ENCODE results near the gene RGS8. TPM values are rescaled to one million over a fixed set of nuclear protein-coding genes. Genes with fewer than 3 reads are reported as not detected.

RGS8 gene
- total and polyA plus RNA-seq, 11 donors, result 0.05 to 0.23 (median 0.11) TPM; not detected in 8

GRCh38 chr1:182680408-182680807 is 4.0 kb downstream of the RGS8 start:
- DNase-seq (no peak), ATAC-seq (no peak)
- H3K9me3 ChIP-seq, result no peaks in the 10 kb centered on the region
- H3K36me3 ChIP-seq, result no peaks in the 10 kb centered on the region
- 87 to 91% (median 89%) methylated on average over 4 of the region's 4 CpGs for WGBS, 4 donors
- H3K4me1 ChIP-seq, result peaks cover 0 to 32% (median 12%) of the 10 kb centered on the region in 12 donors
- intact Hi-C loops (cut with DNase I), result loop anchor here in 2 of 10 donors (5.0 to 10.0 kb wide), 2 partner anchors 64 to 97 kb away; no protein-coding TSS in a partner anchor
- no peak overlapping the region for H3K4me3 ChIP-seq
- no peak for TF ChIP-seq POLR2A (IDR thresholded peaks at IDR 0.05)
- TF ChIP-seq CTCF (IDR thresholded peaks at IDR 0.05), result no peak
- H3K27me3 ChIP-seq, result peaks cover 0 to 9% (median 0%) of the 10 kb centered on the region in 9 donors
- H3K27ac ChIP-seq, result no peak overlapping the region

- Histone ChIP-seq H3K27ac (no peak overlapping the region), H3K4me3 (no peak overlapping the region), H3K27me3 (peaks cover 0 to 9% (median 0%) of the 10 kb centered on the region in 9 donors), H3K36me3 (no peaks in the 10 kb centered on the region), H3K9me3 (no peaks in the 10 kb centered on the region), H3K4me1 (peaks cover 3 to 39% (median 18%) of the 10 kb centered on the region in 12 donors)
- DNase-seq, result no peak
- TF ChIP-seq CTCF (IDR thresholded peaks at IDR 0.05), result no peak
- TF ChIP-seq POLR2A (IDR thresholded peaks at IDR 0.05), result no peak
- 58 to 70% (median 66%) methylated on average over 8 of the region's 8 CpGs for whole genome bisulfite sequencing, 4 donors
- intact Hi-C loops (cut with DNase I), result loop anchor here in 3 of 10 donors (5.0 to 10.0 kb wide), 5 partner anchors 65 to 103 kb away; partner anchors contain the start of gene RGS16 (in 2 of the 3)
- ATAC-seq, result peak in 3 of 4 donors; percentile 40 to 63 (median 62)
Observed at GRCh38 chr1:182679684-182680083, 4.7 kb downstream of the RGS8 start.

GRCh38 chr1:182677397-182678098 is 6.8 kb downstream of the RGS8 start:
- Histone ChIP-seq H3K9me3 (no peaks in the 10 kb centered on the region), H3K27ac (peak overlapping the region in 3 of 12 donors; percentile 27 to 53 (median 49)), H3K4me3 (no peak overlapping the region), H3K36me3 (no peaks in the 10 kb centered on the region), H3K4me1 (peaks cover 3 to 49% (median 25%) of the 10 kb centered on the region in 12 donors), H3K27me3 (peaks cover 0 to 9% (median 0%) of the 10 kb centered on the region in 9 donors)
- 64 to 73% (median 70%) methylated on average over 5 of the region's 5 CpGs for WGBS, 4 donors
- intact Hi-C loops (cut with DNase I), result loop anchor here in 2 of 10 donors (5.0 to 10.0 kb wide), 3 partner anchors 75 to 105 kb away; partner anchors contain the start of gene RGS16 (in 2 of the 2)
- TF ChIP-seq CTCF (IDR thresholded peaks at IDR 0.05) (no peak), POLR2A (IDR thresholded peaks at IDR 0.05) (no peak)
- no peak for DNase-seq
- ATAC-seq, result no peak

- intact Hi-C loops (cut with DNase I), result loop anchor here in 2 of 10 donors (5.0 to 10.0 kb wide), 3 partner anchors 74 to 106 kb away; partner anchors contain the start of gene RGS16 (in 2 of the 2)
- H3K4me3 ChIP-seq, result no peak overlapping the region
- no peak for TF ChIP-seq POLR2A (IDR thresholded peaks at IDR 0.05)
- TF ChIP-seq CTCF (IDR thresholded peaks at IDR 0.05), result no peak
- H3K27ac ChIP-seq, result peak overlapping the region in 4 of 12 donors; percentile 20 to 57 (median 51)
- peaks cover 0 to 4% (median 0%) of the 10 kb centered on the region in 9 donors for H3K27me3 ChIP-seq
- no peaks in the 10 kb centered on the region for H3K9me3 ChIP-seq
- peak in 2 of 4 donors; percentile 42 to 74 for ATAC-seq
- H3K4me1 ChIP-seq, result peaks cover 3 to 49% (median 25%) of the 10 kb centered on the region in 12 donors
- 35 to 57% (median 49%) methylated on average over 4 of the region's 4 CpGs for WGBS, 4 donors
- no peak for DNase-seq
- no peaks in the 10 kb centered on the region for H3K36me3 ChIP-seq
Observed at GRCh38 chr1:182676274-182676673, 8.1 kb downstream of the RGS8 start.

Data from heart left ventricle (tissue), 16 donors.